Type B pancreatic cell (in vitro differentiated cells): ENCODE measurements around the gene KLRG1. TPM values are rescaled to one million over a fixed set of nuclear protein-coding genes. Genes with fewer than 3 reads are reported as not detected.

Source experiments
- DNase-seq: peaks from one replicate; pipeline ENCODE4 v3.0.0; 2021; ENCODE audit warnings: mixed read lengths; ENCODE audit not compliant: unreplicated experiment; ENCODE audit errors: extremely low spot score
- H3K27ac Mint-ChIP-seq: 2 replicates; pipeline ENCODE4 v1.8.0; 2021; ENCODE audit warnings: mild to moderate bottlenecking, mixed read lengths
- H3K27me3 Mint-ChIP-seq: 2 replicates; pipeline ENCODE4 v1.8.0; 2021; ENCODE audit warnings: mixed read lengths
- H3K36me3 Mint-ChIP-seq: 2 replicates; pipeline ENCODE4 v1.8.0; 2021; ENCODE audit warnings: mixed read lengths
- H3K4me1 Mint-ChIP-seq: one replicate; pipeline ENCODE4 v1.8.0; 2021; ENCODE audit warnings: mixed read lengths; ENCODE audit not compliant: unreplicated experiment
- H3K4me3 Mint-ChIP-seq: 2 replicates; pipeline ENCODE4 v1.8.0; 2021; ENCODE audit warnings: mild to moderate bottlenecking, mixed read lengths
- H3K9me3 Mint-ChIP-seq: 2 replicates; pipeline ENCODE4 v1.8.0; 2021; ENCODE audit warnings: mixed read lengths
- total RNA-seq: library from RNA; stranded (reverse); gene quantifications from 2 replicates; pipeline ENCODE4 v1.2.1, GENCODE V29; 2021; ENCODE audit warnings: low replicate concordance
- TF ChIP-seq, protein P1 (sequence below): fragments of 200-600 bp; sonication (generic); conservative IDR thresholded peaks from 2 replicates; pipeline ENCODE4 v1.5.0; 2021; ENCODE audit warnings: antibody characterized with exemption, mild to moderate bottlenecking

KLRG1 gene
- total RNA-seq, 1 donor from 2014 or later: 4.4 TPM

GRCh38 chr12:9050521-9051157 is 61.3 kb downstream of the KLRG1 start:
- Mint-ChIP-seq H3K4me3 (no peak overlapping the region), H3K4me1 (no peaks in the 10 kb centered on the region), H3K27me3 (peaks cover 7% of the 10 kb centered on the region)

GRCh38 chr12:9051158-9051550 is 61.8 kb downstream of the KLRG1 start:
- Mint-ChIP-seq H3K4me1 (no peaks in the 10 kb centered on the region), H3K27ac (no peak overlapping the region), H3K4me3 (no peak overlapping the region), H3K27me3 (peaks cover 7% of the 10 kb centered on the region), H3K36me3 (no peaks in the 10 kb centered on the region), H3K9me3 (no peaks in the 10 kb centered on the region)
- TF ChIP-seq, protein P1, sequence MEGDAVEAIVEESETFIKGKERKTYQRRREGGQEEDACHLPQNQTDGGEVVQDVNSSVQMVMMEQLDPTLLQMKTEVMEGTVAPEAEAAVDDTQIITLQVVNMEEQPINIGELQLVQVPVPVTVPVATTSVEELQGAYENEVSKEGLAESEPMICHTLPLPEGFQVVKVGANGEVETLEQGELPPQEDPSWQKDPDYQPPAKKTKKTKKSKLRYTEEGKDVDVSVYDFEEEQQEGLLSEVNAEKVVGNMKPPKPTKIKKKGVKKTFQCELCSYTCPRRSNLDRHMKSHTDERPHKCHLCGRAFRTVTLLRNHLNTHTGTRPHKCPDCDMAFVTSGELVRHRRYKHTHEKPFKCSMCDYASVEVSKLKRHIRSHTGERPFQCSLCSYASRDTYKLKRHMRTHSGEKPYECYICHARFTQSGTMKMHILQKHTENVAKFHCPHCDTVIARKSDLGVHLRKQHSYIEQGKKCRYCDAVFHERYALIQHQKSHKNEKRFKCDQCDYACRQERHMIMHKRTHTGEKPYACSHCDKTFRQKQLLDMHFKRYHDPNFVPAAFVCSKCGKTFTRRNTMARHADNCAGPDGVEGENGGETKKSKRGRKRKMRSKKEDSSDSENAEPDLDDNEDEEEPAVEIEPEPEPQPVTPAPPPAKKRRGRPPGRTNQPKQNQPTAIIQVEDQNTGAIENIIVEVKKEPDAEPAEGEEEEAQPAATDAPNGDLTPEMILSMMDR: no peak
- no peak for DNase-seq

More at GRCh38 chr12:9050521-9051157, 61.3 kb downstream of the KLRG1 start:
- H3K27ac Mint-ChIP-seq: no peak overlapping the region
- H3K36me3 Mint-ChIP-seq: peaks cover 2% of the 10 kb centered on the region
- TF ChIP-seq, protein P1: no peak
- no peaks in the 10 kb centered on the region for H3K9me3 Mint-ChIP-seq
- no peak for DNase-seq

- H3K4me1 Mint-ChIP-seq: no peaks in the 10 kb centered on the region
- H3K9me3 Mint-ChIP-seq: no peaks in the 10 kb centered on the region
- H3K27ac Mint-ChIP-seq: no peak overlapping the region
- H3K4me3 Mint-ChIP-seq: no peak overlapping the region
- DNase-seq: no peak
- TF ChIP-seq, protein P1: no peak
- H3K36me3 Mint-ChIP-seq: no peaks in the 10 kb centered on the region
- H3K27me3 Mint-ChIP-seq: peaks cover 7% of the 10 kb centered on the region
Measured at GRCh38 chr12:9052610-9053009, 63.3 kb downstream of the KLRG1 start.

Other genes with a start within 250 kb of the KLRG1 start
- 3.8 and 26.0 TPM in 2 replicates for gene A2ML1, start 166.9 kb upstream of the KLRG1 start, total RNA-seq
- 80.8 and 107 TPM in 2 replicates for gene PHC1, start 75.0 kb upstream of the KLRG1 start, total RNA-seq
- gene M6PR, start 39.9 kb upstream of the KLRG1 start, total RNA-seq: 129 and 264 TPM in 2 replicates
- 4.9 and 84.9 TPM in 2 replicates for gene A2M, start 126.4 kb downstream of the KLRG1 start, total RNA-seq
- gene PZP, start 218.8 kb downstream of the KLRG1 start, total RNA-seq: 0.07 and 0.12 TPM in 2 replicates